ENCODE measurements around the gene BTBD19.
A peak's percentile ranks its signal among the peaks of the same experiment; 100 is the strongest.
"Not testable (repeated sequence)": the region's sequence is repeated elsewhere in the genome, so short reads cannot be mapped to it uniquely, and the experiment has no call there.

Gene BTBD19

GRCh38 chr1:44808063-44808937 lies at the start of gene BTBD19:
BTBD19 (plus strand) TSS chr1:44808523; CDS start chr1:44808821, 298 bp downstream.
- DNase-seq = no peak

- DNase-seq = no peak
These were observed 49.2 kb upstream of the BTBD19 start for GRCh38 chr1:44759077-44759476.

- DNase-seq = no peak
These were observed 47.4 kb upstream of the BTBD19 start for GRCh38 chr1:44760876-44761275.

- DNase-seq = not testable (repeated sequence)
These were observed 41.9 kb upstream of the BTBD19 start for GRCh38 chr1:44766421-44766820.

GRCh38 chr1:44775078-44775929 lies 33.0 kb upstream of the BTBD19 start, which contains the start of gene RPS8:
RPS8 (plus strand) TSS chr1:44775540; CDS start chr1:44775597, 57 bp downstream.
- DNase-seq = peak; percentile 88

- no peak for DNase-seq
These were observed 32.2 kb upstream of the BTBD19 start for GRCh38 chr1:44775930-44776729.

- DNase-seq = no peak
These were observed 31.6 kb upstream of the BTBD19 start for GRCh38 chr1:44776730-44777068.

GRCh38 chr1:44777547-44777946 lies 30.8 kb upstream of the BTBD19 start:
- no peak for DNase-seq

GRCh38 chr1:44777969-44778635 lies 30.2 kb upstream of the BTBD19 start:
- DNase-seq = no peak

- DNase-seq = no peak
These were observed 29.4 kb upstream of the BTBD19 start for GRCh38 chr1:44778705-44779576.

GRCh38 chr1:44780583-44781121 lies 27.7 kb upstream of the BTBD19 start:
- DNase-seq = no peak

- DNase-seq = no peak
These were observed 24.6 kb upstream of the BTBD19 start for GRCh38 chr1:44783697-44784093.

GRCh38 chr1:44784094-44785028 lies 24.0 kb upstream of the BTBD19 start:
- no peak for DNase-seq

GRCh38 chr1:44785029-44785380 lies 23.3 kb upstream of the BTBD19 start:
- no peak for DNase-seq

GRCh38 chr1:44785501-44786137 lies 22.7 kb upstream of the BTBD19 start:
- DNase-seq = no peak

GRCh38 chr1:44786138-44786840 lies 22.0 kb upstream of the BTBD19 start:
- no peak for DNase-seq

- DNase-seq = no peak
These were observed 21.4 kb upstream of the BTBD19 start for GRCh38 chr1:44786841-44787426.

- no peak for DNase-seq
These were observed 20.8 kb upstream of the BTBD19 start for GRCh38 chr1:44787506-44787905.
